NCI-H1694 treated with DMSO at 0.1 percent for 48 hours (cell line): ENCODE results near the gene CCDC83.

Experiments
- DNase-seq: peaks from one replicate; lab custom pipeline; 2025; lab: John Stamatoyannopoulos, UW

The CCDC83 gene

DNA sequence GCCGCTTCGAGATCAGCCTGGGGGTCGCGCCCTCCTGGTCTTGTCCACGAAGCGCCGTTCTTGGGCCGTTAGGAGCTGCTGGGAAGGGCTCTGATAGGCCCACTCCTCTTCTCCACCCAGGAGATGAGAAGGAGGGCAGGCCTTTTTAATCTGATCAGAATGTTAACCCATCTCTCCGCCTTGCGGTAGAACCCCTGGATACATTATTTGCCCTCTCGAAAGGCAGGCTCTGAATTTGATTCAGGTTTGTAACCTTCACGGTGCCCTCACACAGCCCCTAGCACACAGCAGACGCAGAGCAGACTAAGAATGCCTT, at the start of gene CCDC83:
TSS of gene CCDC83 (plus strand) at position 43 of the 316 bp plus-strand sequence. CDS start 9,741 bp downstream, outside the sequence.
- DNase-seq, result no peak

DNA sequence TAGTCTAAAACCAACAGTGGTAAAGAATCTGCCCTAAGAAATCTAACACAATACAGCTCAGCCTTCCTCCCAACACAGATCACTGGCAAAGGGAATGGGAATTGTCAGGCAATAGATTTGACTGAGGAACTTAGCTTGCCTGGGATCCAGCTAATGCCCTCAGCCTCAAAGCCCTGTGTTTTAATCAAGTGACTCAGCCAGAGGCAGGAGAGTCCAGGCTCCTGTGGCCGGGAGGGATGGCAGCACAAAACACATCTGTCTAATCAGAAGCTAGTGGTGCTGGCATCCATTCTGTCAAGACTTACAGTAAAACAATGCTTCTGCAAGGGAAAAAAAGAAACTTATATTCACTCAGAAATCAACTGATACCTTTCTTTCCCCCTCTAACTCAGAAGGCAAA, 49.8 kb upstream of the CCDC83 start:
- no peak for DNase-seq

DNA sequence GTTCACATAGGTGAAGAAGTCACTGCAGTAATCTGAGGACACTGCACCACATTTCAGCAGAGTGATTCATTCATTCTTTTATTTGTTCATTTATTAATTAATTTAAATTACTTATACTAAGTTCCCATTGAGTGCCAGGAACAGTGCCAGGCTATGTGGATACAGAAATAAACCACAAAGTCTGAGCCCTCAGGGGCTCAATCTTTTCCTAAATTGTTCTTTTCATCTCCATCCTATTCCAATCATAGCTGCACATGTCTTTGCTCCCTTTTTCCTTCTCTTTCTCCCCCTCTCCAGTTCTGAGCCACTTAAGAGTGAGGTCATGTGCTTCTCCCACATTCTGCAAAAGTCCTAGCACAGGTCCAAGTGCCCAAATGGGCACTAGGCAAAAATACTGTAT, 49.2 kb upstream of the CCDC83 start:
- no peak for DNase-seq

DNA sequence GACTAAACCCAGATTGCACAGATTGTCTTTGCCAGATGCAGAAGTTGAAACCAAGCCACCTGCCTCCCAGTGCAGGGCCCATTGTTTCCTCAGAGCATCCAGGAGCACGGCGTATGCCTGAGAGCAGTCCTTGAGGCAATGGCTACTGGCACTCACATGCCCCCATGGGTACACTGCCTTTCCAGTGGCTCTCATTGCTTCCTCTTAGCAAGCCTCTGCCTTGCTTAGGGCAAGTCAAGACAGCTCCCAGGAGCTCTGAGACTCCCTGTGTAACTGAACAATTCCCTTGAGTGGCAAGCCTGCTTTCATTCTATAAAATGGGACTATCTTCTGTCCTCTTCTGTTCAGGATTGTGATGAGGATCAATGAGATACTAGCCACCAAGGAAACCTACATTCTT, 48.3 kb upstream of the CCDC83 start:
- no peak for DNase-seq

DNA sequence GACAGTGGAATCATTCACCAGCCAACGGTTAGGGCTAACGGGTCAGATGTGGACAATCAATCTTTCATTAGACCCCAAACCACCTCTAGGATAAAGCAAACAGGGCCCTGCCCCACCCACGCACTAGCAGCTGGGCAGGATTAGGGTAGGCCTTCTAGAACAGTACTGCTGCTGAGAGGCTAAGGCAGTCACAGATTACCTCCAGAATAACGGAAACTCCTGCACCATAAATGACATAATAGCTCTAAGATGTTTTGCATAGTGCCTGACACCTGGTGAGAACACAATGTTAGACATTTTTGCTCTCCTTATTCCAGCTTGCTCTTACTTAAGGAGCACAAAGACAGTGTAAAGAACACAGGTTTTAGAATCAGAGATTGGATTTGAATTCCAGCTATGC, 46.0 kb upstream of the CCDC83 start:
- no peak for DNase-seq

DNA sequence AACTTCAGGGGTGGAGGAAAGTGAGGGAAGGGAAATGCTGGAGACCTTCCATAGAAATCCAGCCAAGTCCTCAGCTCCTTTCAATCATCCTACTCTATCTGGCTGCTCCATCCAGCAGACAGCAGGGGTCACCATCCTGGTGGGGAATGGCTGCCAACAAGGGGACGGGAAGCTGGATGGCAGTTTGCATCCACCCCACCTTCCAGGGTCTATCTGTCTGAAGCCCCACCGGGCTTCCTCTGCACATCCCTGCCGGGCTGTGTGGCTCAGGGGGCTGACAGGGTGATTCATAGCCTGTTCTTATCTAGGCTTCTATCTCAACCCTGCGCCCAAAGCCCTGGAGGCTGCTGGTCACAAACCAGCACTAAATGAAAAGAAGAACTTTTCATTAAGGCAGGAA, 45.3 kb upstream of the CCDC83 start:
- DNase-seq, result no peak

DNA sequence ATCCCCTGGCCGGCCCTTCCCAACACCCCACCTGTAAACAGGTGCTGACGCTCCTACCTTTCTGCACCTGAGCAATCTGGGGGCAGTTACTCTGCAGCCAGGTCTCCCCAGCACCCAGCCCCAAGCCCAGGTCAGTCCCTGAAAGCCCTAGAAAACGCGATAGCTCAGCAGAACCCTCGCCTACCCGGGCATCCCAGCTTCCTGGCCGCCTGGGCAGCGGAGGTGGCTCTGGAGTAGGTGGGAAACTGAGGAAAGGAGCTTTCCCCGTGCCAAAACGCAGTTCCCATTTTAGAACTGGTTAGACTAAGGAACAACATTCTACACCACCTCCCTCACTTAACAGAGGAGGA, 44.7 kb upstream of the CCDC83 start:
- DNase-seq, result no peak

DNA sequence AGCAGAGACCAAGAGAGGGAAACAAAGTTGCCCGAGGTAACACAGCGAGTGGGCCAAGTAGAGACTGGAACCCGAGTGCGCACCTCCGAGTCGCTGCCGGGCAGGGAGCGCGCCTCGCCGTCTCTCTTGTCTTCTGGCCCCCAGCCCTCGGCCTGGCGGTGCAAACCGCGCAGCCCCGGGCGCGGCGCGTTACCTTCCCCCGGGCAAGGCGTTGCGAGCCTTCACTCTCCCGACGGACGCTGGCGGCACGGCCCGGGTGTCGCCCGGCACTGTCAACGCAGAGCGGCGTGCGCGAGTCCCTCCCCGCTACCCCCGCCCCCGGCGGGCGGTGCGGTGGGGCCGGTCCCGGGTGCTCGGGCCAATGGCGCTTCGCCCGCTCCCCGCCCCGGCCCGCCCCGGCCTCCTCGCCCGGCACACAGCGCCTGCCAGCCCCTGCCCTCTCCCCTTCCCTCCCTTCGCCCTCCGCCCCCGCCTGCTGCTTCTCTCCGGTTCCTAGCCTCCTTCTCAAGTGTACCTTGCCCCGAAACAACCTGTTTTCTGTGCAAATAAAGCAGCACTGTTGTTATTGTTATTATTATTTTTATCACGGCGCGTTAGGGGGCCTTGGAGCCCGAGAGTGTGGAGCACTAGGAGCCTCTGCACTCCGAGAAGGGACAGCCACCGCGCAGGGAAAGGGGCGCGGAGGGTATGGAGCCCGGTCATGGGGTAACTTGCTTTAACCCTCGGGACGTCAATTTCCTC, 44.1 kb upstream of the CCDC83 start, which contains the start of gene SYTL2:
TSS of gene SYTL2 (minus strand) at position 271 of the 741 bp plus-strand sequence. CDS start 53,416 bp downstream, outside the sequence.
- DNase-seq, result peak; percentile 9

DNA sequence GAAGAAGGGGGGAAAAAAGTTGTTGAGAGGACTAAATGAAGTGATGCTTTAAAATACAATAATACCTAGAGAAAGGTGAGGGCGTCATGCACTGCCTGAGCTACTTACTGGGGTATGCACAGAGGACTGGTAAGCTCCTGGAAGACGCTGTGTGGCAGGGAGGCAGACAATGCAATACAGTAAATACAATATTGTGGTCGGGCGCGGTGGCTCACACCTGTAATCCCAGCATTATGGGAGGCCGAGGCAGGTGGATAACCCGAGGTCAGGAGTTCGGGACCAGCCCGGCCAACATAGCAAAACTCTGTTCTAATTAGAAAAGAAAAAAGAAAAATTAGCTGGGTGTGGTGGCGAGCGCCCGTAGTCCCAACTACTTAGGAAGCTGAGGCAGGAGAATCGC, 43.6 kb upstream of the CCDC83 start:
- no peak for DNase-seq

DNA sequence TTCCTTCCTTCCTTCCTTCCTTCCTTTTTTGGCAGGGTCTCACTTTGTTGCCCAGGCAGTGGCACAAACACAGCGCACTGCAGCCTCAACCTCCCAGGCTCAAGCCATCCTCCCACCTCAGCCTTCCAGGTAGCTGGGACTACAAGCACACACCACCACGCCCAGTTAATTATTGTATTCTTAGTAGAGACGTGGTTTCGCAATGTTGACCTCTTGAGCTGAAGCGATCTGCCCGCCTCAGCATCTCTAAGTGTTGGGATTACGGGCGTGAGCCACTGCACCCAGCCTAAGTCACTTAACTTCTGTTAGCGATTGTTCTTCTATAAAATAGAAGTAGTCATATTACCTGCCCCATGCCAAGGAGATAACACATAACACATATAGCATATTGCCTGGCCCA, 41.5 kb upstream of the CCDC83 start:
- no peak for DNase-seq

DNA sequence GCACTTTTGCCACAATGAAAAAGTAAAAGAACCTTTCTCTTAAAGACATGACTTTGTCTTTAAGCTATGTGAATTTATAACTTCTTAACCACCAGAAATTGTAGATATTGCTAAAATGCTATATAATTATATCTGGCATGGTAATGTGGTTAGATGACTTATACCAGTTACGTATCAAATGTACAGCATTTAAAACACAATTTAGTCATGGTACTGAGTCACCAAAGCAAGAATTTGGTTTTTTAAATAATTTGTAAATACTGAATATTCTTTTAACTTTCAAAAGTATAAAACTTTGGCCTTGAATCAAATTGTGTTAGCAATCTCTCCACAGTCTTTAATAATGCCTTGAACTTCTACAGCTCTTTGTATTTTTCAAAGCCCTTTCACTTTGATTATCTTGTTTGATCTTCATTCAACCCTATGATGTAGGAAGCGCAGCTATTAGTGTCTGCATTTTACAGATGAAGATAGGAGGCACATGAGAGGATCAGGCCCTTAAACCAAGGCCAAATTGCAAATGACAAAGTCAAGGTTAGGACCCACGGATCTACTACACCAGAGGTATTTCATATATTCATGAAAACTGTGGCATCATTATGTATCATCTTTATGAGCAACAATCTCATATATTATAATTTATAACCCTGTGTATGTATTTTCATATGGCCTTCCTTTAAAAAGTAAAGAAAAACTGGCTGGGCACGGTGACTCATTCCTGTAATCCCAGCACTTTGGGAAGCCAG, 39.8 kb upstream of the CCDC83 start:
- no peak for DNase-seq

DNA sequence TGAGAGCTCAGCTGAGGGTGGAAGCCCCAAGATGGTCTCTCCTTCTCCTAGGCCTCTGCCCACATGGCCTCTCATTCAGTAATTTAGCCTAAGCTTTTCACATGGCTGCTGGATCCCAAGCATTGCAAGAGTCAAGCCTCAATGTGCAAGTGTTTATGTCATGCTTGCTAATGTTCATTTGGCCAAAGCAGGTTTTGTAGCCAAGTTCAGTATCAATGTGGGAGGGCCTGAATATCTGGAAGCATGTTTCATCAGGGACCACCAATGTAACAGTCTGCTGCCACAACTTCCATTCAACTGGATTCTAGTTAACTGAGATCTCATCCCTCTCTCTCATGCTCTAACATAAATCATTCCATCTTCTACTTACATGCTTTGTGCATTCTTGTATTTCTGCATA, 35.7 kb upstream of the CCDC83 start:
- DNase-seq, result no peak

DNA sequence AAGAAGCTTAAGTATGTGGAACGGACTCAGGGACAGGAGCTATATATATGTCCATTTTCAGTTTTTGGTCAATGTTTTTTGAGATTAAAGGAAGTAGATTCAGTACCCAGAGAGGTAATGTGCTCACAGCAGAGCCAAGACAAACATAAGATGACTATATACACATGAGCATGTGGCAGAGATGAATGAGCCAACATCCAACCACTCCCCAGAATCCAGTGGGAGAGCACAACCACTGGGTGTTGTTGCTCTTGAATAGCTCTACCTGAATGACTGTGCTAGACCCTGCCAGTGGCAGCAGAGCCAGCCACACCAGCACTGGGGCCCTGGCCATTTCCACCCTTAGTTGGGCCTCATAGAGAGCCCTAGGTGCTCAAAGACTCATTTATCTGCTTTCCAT, 33.5 kb upstream of the CCDC83 start:
- DNase-seq, result no peak

DNA sequence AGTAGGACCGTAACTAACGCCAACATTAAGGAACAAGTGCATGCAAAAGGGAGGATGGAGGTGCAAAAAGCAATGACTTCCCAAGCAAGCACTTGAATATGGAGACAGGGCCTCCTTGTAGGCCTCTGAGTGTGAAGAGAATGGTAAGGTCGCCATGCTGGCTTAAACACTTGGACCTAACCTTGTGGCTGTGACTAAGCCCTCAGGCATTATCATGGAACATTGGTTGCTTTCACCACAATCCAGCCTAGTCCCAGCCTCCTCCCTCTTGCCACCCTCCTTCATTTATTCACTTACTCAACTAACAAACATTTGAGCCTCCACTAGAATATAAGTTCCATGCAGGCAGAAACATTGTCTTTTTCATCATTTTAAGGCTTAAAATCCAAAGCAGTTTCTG, 32.4 kb upstream of the CCDC83 start:
- DNase-seq, result no peak

DNA sequence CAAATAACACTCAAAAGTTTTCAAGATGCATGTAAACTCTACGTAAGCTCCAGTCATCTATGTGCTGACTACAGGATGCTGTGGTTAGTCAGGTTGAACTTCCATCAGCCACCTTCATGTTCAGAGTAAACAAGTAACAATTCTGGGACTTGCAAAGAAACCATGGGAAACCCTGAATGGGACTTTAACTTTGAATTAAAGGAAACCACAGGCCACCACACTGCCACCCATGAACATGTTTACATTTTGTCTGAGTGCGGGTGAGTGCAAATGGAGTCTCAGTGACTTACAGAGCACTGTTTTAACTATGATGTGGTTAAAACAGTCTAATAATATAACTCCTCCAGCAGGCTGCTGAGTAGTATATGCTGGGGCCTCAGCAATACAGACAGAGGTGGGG, 31.4 kb upstream of the CCDC83 start:
- no peak for DNase-seq

DNA sequence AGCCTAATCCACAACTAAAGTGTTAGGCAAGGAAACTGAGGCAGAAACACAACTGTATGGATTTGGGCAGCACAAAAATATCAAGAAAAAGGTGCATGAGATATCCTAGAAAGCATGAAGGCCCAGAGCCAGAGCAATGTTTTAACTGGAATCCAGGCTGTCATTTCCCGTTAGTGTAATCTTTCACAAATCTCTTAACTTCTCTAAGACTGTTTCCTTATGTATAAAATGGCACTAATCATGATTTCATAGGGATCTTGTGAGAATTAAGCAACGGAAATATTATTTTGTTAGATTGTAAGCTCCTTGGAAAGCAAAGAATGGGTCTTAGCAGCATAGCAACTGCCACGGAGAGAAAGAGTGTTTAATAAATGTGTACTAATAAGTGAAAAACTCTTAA, 29.6 kb upstream of the CCDC83 start:
- DNase-seq, result no peak

DNA sequence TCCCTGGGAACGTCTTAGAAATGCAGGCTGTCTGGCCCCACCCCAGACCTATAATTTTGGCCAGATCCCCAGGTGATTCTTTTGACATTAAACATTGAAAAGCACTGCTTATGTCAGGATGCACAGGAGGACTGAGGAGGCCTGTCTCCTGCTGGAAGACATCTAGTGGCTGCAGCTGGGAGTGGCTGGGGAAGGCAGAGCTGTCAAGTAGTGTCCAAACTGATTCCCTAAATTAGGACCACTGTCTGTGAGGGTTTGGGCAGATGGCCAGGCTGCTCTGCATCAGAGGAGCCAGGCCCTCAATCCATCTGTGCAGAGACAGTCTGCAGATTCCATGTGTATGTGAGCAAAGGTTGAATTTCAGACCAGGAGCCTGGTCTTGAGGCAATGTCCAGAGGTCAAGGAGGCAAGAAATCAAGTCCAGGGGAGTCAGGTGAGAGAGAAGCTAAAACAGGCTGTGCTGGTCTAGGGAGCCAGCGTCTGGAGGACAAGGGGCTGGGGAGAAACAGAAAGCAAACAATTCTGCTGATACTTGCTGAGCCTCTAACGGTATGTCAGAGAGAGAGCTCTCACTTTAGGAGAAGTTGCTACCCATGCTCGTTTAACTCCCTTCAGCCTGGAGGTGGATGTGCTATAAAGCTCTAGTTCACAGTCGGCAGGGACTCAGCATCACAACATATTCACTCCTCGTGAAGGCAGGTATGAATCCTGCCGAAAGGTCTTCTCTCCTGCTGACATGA, 28.9 kb upstream of the CCDC83 start:
- no peak for DNase-seq

DNA sequence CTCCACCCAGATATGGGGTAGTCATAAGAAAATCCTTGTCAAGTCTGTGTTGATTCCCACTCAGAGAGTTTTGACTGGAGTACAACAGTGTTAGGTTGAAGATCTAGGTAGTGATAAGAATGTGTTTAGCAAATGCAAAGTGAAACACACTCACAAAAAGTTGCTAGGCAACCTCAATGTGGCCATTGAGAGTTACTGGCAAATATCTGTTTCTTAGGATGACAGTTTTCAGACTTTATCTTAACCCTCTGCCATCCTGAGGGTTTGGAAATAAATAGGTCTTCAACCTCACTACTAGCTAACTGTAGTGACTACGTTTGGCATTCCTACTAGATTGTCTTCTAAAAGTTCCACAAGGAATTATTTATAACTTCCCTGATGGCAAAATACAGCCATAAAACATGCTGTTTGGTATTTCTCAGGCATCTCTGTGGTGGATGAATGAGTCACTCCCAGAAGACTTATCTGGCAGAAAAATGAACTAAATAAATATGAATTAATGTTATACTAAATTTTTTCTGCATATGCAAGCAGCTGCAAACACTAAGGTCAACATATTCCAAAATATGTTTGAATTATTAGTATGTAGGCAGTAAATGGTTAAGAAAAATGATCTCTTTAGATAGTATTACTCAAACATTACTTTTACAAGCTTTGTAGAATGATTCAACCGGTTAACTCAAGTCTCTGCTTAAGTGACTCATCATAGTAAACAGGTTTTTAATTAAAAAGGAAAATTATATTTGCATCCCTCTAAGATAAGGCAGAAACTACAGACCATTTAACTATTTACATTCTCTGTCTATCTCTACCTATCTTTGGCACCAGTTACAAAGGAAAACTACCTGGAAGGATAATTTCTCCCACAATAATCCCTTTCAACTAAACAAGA, 27.2 kb upstream of the CCDC83 start:
- no peak for DNase-seq

DNA sequence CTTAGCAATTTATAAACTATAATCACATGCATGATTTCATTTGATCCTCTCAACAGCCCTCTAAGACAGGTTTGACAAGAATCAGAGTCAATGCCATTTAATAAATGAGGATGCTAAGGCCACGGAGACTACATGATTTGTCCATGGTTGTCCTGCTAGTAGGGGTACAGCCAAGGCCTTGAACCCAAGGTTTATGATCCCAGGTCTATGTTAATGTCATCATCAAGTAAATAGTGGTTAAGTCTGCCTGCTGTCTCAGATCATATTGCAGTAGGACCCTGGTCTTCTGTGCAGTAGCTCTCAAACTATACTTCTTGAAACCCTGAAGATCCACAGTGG, 26.6 kb upstream of the CCDC83 start:
- DNase-seq, result no peak

DNA sequence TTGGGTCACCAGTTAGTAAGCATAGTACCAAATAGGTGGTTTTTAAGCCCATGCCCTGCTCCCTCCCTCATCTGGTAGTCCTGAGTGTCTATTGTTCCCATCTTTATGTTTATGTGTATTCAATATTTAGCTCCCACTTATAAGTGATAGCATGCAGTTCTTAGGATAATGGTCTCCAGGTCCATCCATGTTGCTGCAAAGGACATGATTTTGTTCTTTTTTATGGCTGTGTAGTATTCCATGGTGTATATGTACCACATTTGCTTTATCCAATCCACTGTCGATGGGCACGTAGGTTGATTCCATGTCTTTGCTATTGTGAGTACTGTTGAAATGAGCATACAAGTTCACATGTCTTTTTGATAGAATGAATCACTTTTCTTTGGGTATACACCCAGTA, 26.0 kb upstream of the CCDC83 start:
- DNase-seq, result no peak

DNA sequence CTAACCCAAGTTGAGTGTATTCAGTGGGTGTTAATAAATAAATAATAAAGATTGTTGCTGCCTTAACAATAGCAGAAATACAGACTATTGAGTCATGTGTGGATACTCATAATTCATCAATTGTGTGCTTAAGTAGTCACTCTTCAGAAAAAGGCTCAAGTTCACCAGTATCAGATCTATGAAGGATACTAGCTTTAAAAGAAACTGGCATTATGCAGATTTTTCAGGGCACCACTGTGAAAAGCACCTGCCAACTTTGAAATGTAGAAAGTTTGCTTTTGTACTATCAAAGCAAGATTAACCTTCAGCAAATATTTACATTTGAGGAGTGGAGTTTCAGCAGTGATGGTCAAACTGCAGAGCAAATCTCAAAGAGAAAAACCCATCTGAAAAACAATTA, 24.1 kb upstream of the CCDC83 start:
- DNase-seq, result no peak

DNA sequence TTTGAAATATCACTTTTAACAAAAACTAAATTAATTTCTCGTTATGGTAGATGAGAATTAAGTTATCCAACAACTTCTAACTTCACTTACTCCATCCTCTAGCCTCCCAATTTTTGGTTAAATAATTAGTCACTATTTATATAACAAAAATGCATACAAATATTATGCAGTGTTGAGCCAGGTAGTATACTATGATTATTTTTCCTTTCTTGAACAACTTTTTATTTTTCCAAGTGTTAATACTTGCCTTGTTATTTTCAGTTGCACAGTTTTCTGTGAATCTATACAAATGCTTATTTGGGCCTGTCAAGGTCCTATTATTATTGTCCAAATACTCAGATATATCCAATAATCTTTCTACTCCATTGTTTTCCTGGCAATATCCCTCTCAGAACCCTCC, 19.9 kb upstream of the CCDC83 start:
- DNase-seq, result no peak
